HG03571 (cell line): ENCODE measurements around the gene ANO5.
A peak's percentile ranks its signal among the peaks of the same experiment; 100 is the strongest.
"Not testable (repeated sequence)": the region's sequence is repeated elsewhere in the genome, so short reads cannot be mapped to it uniquely, and the experiment has no call there.

ENCODE experiments used
- ATAC-seq: cut with Tn5 transposase; IDR thresholded peaks from one replicate; pipeline ENCODE4 v1.9.1; 2021; ENCODE audit not compliant: unreplicated experiment

The ANO5 gene

GRCh38 chr11:22197139-22198005 lies 4.5 kb downstream of the ANO5 start:
- ATAC-seq, result no peak

DNA sequence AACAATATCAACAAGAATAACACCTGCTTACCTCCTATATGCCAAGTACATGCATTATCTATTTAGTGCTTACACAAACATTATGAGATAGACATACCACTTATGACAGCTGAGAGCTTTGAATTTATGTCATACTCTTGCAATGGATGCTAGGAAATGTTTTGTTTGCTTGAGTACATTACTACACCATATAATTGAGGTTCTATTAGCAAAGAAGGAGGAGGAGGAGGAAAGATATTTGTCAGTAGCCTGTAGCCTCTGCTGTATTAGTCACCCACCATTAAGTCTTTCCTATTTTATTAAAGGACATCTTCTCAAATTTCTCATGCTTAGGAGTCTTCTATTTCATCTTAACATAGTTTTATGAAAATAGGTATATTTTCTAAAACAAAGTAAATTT lies 6.4 kb downstream of the ANO5 start:
- no peak for ATAC-seq

- ATAC-seq, result no peak
Observed at GRCh38 chr11:22203281-22203680, 10.4 kb downstream of the ANO5 start.

DNA sequence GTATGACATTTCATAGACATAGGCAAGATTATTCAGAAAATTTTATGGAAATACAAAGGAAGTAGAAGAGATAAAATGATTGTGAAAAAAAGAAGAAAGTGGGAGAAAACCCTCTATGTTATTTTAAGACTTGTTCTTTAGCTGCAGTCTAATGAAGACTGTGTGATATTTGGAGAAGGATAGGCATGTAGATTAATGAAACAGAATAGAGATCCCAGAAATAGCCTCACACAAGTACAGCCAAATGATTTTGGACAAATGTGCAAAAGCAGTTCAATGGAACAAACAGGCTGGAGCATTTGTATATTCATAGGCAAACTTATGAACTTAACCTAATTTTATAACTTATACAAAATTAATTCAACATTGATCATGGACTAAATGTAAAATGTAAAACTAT lies 14.3 kb downstream of the ANO5 start:
- no peak for ATAC-seq

DNA sequence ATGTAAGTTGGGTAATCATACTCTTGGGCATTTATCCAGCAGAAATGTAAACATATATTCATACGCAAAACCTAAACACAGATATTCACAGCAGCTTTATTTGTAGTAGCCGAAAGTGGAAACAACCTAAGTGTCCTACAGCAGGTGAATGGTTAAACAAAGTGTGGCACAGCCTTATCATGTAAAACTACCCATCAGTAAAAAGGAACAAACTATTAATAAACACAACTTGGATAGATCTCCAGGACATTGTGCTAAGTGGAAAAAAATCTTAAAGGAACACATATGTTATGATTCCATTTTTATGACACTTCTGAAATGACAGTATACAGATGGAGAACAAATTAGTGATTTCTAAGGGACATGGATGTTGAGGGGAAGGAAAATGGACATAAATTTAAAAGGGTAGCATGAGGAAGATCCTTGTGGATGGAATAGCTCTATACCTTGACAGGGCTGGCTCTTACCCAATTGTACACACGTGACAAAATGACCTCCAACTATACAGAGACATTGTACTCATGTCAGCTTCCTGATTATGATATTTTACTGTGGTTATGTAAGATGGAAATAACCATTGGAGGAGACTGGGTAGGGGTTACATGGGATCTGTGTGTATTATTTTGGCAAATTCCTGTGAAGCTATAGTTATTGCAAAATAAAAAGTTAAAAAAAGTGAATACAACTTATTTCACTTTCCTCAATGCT lies 15.4 kb downstream of the ANO5 start:
- ATAC-seq, result no peak

GRCh38 chr11:22216940-22217339 lies 24.1 kb downstream of the ANO5 start:
- no peak for ATAC-seq

DNA sequence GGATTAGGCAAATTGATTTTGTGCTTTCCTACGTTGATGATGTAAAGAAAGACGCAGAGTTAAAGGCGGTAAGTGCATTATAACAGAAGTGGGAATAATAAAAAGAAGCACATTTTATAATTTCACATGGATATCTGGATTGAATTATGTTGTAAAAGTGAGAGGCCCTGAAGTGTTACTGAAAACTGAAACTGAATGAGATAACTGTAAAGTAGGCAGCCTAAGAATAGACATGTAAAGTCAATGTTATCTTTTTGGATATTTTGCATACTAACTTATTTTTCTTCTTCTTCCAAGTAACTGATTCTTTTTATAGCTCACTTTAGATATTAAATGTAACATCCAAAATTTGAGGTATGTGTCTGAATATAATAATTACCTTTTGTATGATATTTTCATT lies 28.3 kb downstream of the ANO5 start:
- ATAC-seq, result no peak

- no peak for ATAC-seq
Observed at GRCh38 chr11:22225190-22225589, 32.3 kb downstream of the ANO5 start.

DNA sequence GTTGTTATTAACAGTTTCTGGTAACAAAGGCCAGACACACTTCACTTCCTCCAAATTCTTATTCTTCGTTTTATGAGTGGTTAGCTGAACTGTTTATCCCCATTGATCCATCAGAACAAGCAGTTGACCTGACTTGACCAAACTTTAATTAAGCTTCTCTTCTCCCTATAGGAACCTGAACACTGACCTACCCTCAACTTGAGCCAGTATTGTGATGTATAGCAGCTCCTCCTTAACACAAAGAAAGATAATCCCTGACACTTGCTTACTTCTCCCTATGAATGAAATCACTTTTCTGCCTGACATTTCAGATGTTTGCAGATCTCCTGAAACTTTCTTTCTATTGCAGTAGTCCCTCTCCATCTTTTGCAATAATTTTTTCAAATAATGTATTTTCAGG lies 41.9 kb downstream of the ANO5 start:
- no peak for ATAC-seq

DNA sequence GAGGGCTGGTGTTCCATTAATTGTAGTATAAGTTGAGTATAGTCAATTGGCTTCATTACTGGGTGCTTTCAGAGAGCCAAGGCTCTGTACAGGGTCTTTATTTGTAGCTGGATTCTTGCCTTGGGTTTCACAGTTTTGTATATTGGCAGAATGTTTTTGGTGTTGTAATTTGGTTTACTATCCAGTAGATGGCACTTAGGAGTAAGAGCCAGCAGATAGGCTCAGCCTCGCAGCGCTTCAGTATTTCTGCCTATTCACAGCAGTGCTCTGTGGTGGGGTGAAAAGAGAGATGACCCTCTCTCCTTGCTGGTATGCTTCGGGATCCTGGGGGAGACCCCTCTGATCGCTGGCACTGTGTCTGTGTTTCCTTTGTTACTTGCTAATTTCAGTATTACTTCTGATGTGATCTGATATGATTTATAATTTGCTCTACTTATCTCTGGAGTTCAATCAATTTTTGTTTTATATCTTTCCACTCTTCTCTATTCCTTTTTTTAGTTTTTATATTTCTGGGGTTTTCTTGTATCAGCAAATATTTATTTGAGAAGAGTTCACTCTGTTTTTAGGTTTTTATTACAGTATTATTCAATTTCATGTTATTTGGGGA lies 52.2 kb downstream of the ANO5 start:
- peak; percentile 89 for ATAC-seq

DNA sequence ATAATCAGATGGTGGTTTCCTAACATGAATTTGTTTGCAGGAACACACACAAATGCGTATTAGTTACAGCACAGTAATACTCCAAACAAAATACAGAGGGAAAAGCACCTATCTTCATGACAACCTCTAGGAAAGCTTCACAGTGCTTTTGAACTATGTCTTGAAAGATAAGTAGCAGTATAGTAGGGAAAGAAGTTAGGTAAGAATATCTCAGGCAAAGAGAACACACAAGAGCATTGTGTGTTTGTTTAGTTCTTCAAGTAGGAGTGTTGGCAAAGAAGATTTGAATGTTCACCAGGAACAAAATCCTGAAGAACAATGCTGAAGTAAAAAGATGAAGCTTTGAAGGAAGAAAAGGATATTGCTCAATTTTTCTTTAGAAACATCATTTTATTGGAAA lies 54.1 kb downstream of the ANO5 start:
- ATAC-seq, result no peak

- ATAC-seq, result no peak
Observed at GRCh38 chr11:22249871-22250270, 57.0 kb downstream of the ANO5 start.

DNA sequence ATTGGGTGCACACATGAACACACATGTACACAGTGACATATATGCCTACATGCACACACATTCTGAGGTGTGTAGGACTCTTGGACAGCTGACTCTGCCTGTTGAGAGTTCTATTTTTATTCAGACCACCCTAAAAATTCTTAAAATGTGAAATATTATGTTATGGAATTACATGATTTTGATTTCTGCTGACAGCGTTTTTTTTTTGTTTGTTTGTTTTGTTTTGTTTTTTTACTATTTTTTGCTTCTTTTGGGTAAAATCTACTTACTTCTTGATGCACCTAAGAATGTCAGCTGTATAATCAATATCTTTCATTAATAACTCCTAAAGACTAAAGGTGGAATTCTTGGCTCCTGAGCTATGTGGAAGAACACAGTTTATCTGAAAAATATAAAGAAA lies 64.0 kb downstream of the ANO5 start:
- ATAC-seq, result no peak

- no peak for ATAC-seq
Observed at GRCh38 chr11:22263613-22264012, 70.7 kb downstream of the ANO5 start.

DNA sequence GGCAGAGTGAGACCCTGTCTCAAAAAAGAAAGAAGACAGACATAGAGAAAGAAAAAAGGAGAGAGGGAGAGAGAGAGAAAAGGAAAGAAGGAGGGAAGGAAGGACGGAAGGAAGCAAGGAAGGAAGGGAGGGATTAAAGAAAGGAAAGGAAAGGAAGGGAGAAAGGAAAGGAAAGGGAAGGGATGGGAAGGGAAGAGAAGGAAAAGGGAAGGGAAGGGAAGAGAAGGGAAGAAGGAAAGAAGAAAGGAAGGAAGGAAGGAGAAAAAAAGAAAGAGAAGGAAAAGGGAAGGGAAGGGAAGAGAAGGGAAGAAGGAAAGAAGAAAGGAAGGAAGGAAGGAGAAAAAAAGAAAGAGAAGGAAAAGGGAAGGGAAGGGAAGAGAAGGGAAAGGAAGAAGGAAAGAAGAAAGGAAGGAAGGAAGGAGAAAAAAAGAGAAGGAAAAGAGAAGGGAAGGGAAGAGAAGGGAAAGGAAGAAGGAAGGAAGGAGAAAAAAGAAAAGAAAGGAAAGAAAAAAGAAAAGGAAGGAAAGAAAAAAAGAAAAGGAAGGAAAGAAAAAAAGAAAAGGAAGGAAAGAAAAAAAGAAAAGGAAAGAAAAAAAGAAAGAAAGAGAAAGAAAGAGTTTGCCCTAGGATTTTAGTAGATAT lies 76.2 kb downstream of the ANO5 start:
- ATAC-seq, result not testable (repeated sequence)

- ATAC-seq, result no peak
Observed at GRCh38 chr11:22273781-22274180, 80.9 kb downstream of the ANO5 start.

- ATAC-seq, result no peak
Observed at GRCh38 chr11:22275600-22275999, 82.7 kb downstream of the ANO5 start.

DNA sequence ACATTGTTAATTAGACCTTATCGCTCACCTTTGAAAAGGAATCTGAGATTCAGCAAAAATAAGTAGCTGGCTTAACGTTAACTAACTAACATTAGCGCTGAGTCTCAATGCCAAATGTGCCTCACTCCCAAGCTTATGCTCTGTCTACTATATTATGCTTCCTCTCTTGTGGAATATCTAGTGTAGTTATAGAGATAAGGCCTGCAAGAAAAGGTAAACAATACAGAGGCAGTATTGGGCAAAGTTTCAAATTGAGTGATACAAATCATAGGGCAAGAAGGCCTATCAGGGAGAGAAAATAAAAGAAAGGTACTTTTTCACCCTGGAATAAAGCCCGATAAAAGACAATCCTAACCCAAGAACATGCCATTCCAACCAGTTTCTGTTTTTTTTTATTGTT lies 83.7 kb downstream of the ANO5 start:
- ATAC-seq, result no peak

GRCh38 chr11:22284991-22285390 lies 92.1 kb downstream of the ANO5 start:
- ATAC-seq, result not testable (repeated sequence)

- no peak for ATAC-seq
Observed at GRCh38 chr11:22302368-22302767, 109.5 kb downstream of the ANO5 start.

- no peak for ATAC-seq
Observed at GRCh38 chr11:22304337-22304961, 111.6 kb downstream of the ANO5 start.
